NCI-H187 (cell line): ENCODE data around the gene NDEL1.
A peak's percentile ranks its signal among the peaks of the same experiment; 100 is the strongest.

ENCODE experiments used
- DNase-seq, 2 experiments: peaks; one replicate each; lab custom pipeline; 2025; lab: John Stamatoyannopoulos, UW

NDEL1 gene

DNA sequence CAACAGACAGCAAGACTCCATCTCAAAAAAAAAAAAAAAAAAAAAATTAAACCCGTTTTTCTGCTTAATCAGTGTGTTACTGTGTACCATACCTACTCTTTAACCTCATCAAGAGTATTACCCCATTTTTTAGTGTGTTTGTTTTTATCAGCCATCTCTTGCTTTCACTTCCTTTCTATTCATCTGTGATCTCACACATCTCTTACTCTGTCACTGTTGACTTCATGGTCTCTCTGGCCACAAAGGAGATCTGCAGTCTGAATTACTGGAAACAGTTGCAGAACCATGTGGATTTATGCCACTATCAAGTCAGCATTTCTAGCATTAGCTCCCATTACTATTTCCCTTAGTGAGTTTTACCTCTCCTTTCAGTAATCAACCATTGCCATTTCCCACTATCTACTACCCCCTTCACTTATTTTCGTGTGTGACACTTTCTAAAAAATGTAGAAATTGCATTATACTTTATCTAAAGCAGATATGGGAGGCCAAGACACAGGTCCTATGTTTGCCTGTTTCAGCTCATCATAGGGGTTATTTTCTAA is 20.1 kb downstream of the NDEL1 start:
- DNase-seq, result no peak

DNA sequence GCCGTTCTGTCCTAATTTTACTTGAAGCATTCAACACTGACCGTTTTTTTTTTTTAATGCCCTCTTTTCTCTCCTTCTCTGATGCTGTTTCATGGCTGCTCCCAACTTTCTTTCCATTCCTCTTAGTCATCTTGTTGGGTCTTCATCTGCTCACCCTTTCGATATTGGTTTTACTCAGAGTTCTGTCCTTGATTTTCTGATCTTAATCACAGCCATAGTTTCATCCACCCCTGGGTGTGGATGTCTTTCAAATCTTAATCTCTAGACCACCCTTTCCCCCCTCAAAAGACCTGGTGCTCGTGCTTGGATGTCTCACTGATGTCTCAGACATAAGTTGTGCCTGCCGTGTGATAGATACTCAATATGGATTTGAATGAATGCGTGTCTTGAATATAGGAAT is 22.4 kb downstream of the NDEL1 start:
- no peak for DNase-seq

DNA sequence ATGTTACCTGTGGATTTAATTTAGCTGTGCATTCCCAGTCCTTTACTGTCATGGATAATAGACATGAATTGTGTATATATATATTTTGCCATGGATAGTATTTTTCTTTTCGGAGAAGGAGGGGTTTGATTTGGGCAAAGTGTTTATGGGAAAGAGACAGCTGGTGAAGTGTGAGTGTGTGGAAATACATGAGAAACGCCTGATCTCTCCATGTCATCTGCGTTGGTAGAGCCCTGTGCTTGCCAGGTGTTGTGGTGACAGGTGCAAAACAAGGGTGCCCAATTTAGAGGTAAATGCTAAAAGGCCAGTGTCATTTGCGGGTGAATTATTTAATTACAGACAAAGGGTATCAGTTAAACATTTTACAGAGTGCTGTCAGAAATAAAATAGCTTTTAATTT is 23.4 kb downstream of the NDEL1 start:
- peak in 1 of 2 experiments; percentile 24 for DNase-seq

DNA sequence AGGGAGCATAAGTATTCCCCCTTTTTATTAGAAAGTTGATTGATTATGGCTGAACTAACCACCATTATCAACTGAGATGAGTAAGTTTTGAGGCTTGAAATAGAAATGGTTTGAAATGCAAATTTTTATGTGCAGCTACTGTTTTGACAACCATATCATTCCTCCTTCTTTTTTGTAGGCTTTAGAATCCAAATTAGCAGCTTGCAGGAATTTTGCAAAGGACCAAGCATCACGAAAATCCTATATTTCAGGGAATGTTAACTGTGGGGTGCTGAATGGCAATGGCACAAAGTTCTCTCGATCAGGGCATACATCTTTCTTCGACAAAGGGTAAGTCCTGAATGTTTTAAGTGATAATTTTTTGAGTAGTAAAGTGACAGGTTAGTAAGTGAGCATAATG is 24.1 kb downstream of the NDEL1 start:
- DNase-seq, result no peak

DNA sequence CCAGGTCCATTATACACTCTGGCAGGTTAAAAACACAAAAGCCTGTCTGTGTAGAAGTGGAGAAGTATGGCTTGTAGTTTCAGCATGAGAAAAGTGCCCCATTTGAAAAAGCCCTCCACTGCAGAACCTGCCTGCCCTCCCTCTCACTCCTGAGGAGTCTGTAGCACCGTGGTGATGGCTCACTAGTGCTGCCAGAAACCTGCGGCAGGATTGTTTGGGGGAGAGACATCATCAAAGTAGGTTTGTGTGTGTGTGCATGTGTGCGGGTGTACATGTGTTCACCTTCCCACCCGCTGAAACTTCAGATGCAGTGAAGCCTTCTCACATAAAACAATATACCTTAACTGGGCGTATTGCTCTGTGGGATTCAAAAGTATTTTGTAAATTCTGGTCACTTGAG is 26.9 kb downstream of the NDEL1 start:
- no peak for DNase-seq

DNA sequence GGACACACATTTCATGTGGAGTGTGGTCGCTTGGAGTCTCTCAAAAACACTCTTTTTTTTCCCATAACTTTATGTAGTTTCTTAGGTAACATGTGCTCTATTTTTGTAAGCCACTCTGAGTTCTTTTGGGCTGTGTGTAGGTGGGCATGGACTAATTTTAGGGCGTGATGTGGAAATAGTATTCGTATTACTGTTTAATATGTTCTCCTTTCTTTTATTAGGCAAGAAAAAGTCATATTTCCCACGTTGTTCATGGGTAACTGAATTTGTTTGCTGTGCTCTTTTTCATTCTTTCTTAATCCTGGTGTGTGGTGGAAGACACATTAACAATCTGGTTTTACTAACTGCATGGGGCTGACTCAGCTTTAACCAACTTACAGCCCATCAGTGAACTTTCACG is 27.4 kb downstream of the NDEL1 start:
- no peak for DNase-seq

DNA sequence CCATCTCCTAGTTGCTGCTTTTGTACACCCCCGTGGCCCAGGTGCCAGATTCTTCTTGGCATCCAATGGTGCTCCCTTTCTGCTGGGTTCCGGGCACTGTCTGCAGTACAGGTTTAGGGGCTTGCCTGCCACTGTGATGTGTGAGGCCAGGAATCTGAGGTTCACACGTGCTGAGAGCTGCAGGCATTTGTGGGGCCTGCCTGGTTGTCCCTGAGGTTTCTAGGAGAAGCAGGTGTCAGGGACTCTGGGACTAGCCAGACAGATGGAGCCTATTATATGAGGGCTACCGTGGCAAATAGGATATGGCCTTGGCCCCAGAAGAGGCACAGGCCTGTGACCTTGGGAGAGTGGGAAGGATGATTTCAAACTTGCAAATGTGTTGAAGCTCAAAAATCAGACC is 29.3 kb downstream of the NDEL1 start:
- no peak for DNase-seq

DNA sequence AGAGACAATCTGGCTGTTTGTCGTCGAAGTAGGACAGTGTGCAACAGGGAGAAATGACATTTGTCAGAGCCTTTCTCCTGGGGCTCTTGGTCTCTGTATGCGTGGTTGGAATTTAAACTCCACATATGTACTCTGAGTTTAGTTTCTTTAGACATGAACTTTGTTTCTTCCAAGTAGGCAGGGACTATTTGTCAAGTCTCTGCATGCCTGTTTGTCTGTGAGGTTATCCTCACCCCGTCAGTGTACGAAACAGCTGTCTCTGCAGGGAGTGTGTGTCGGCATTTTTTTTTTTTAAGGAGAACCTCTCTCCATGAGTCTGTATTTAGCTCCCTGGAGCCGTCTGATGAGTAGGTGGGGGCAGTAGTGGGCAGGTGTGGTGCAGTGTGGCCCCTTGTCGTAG is 29.7 kb downstream of the NDEL1 start:
- no peak for DNase-seq

DNA sequence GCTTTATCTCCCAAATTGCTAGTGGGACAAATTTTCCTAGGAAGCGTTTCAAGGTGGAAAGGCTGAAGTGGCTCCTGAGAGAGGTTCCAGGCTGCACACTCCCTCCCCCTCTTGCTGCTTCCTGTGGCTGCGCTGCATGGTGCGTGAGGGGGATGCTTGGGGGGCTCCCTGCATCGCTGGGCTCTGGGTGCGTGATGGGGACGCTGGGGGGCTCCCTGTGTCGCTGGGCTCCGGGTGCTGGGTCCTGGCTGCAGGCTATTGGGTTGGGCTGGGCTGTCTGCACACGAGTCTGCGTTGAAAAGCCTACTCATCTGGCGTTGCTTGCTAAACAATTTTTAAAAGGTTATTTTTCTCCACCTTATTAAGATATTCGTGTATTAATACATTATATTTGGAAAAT is 30.1 kb downstream of the NDEL1 start:
- no peak for DNase-seq

DNA sequence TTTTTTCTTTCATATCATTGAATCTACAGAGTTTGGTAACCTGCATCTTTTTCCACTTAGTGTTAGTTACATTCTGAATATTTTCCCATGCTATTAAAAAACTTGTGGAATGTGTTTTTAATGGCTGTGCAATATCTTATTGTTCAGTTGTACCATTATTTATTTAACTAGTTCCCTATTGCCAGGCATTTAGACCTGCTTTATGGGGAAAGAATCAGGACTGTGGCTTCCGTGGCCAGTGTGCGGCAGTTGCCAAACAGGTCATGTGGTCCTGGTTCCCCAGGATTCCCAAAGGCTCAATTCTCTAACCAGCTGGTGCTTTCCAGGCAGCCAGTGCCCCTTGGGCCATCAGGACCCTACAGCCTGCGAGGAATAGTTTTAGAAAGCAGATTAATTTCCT is 30.8 kb downstream of the NDEL1 start:
- no peak for DNase-seq

DNA sequence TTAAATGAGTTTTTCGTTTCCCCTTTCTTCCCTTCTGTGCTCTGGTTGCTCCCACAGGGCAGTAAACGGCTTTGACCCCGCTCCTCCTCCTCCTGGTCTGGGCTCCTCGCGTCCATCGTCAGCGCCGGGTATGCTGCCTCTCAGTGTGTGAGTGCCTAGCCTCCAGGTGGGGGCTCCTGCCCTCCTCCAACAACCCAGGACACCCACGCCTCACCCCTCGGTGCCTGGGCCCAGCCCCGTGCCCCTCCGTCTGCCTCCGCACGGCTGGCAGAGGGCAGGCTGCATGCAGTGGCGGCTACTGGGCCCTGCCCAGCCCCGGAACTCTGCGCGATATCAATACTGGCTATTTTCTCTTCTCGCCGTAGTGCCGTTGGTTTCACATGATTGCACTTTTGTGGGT is 31.2 kb downstream of the NDEL1 start:
- no peak for DNase-seq

DNA sequence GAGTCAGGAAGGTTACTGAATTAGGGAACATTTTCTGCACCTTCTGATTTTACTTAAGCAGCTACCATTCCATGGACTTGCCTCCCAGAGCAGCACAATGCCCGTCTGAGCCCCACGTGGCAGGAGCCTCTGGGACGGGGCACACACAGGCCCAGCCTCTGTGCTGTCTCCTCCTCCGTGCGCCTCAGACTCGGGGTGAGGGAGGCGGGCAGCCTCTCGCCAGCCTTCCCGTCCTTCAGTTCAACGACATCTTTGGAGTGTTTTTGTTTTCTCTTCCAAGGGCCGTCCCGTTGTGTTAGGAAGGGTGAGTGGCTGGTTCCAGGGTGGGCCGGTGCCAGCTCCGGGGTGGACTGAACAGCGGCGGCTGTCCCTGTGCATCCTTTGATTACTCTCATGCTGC is 31.8 kb downstream of the NDEL1 start:
- no peak for DNase-seq

DNA sequence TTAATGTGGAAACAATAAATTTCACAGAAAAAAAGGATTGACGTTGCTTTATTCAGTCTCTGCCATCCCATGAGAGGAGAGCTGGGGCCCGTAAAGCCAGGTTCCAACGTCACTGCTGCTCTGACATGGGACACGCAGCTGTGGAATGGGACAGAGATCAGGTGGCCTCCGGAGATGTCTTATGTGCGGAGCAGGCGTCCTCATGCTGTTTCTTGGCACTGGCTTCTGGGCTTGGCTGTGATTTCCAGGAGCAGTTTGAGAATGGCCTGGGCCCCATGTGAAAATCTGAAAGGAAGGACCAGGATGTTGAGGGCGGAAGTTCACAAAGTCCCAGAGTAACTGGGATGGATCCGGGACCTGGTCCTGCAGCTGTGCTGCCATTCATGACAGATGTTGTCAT is 32.4 kb downstream of the NDEL1 start:
- DNase-seq, result no peak

DNA sequence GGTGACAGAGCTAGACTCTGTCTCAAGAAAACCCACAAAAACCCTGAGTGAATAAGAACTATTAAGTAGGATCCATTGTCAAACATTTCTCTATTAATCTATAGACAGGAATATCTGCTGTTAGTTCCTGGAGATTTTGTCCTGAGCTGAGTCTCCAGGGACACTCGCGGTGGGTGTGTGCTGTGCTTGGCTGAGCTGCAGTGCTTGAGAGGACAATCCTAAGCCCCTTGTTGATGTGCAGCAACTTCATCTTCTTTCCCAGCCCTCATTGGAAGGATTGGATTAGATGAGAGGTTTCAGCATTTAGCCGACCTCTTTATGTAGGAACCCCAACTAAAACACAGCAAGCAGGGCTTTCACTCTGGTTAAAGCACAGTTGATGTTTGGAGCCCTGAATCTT is 33.3 kb downstream of the NDEL1 start:
- no peak for DNase-seq

DNA sequence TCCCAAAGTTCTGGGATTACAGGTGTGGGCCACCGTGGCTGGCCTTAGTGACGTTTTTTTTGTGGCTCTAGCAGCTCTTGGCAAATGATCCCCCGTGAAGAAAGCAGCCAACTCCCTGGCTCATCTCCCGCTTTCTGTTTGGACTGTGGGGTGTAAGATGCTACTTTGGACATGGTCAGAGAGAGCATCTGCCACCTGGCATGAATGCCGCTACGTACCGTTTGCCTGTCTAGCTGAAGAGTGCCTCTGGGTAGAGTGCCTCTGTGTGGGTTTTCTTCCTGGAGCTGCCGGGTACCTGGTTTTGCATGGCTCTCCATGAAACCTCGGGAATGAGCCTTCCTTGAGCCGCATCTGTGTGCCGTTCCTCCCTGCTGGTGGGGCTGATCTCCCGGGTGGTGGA is 34.3 kb downstream of the NDEL1 start:
- no peak for DNase-seq

DNA sequence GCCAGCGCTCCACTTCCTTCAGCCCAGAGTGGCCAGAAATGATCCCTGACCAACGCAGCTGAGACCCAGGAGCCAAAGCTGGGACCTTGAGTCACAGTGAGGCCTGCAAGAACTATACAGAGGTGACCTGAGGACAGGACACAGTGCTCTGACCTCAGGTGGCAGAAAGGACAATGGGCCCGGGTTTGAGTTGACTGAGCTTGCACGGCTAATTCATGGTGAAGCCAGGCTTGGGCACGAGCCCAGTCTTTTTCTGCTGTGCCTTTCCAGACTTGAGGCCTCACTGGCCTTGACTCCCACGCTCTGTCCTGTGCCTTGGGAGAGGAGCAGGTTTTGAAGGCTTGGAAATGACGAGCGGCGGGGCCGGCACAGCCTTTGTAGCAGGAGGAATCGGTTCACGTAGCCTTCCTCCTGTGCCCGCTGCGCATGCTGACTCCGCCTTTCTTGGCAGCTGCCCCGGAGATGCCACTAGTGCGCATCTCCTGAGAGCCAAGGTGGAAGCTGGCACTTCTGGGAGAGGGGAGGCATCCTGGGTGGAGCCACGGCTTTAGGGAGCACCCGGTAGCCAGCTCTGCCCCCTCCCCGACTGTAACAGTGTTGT is 34.9 kb downstream of the NDEL1 start:
- peak; percentile 13 to 27 for DNase-seq

DNA sequence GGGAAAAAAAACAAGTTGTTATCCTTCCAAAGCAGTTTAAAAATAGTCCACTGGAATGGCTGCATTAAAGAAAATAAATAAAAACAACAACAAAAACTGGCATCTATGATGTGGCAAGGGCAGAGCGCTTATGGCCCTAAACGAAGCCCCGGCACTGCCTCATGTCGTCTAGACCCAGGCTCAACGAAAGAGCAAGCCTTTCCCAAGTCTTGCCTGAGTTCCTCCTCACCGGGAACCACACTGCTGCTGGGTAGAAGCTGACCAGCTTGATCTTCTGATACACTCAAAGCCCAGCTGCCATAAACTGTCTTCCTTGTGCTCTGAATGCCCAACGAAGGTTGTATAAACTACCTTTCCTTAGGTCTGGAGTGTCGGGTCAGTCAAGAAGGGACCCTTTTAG is 37.0 kb downstream of the NDEL1 start:
- DNase-seq, result no peak

DNA sequence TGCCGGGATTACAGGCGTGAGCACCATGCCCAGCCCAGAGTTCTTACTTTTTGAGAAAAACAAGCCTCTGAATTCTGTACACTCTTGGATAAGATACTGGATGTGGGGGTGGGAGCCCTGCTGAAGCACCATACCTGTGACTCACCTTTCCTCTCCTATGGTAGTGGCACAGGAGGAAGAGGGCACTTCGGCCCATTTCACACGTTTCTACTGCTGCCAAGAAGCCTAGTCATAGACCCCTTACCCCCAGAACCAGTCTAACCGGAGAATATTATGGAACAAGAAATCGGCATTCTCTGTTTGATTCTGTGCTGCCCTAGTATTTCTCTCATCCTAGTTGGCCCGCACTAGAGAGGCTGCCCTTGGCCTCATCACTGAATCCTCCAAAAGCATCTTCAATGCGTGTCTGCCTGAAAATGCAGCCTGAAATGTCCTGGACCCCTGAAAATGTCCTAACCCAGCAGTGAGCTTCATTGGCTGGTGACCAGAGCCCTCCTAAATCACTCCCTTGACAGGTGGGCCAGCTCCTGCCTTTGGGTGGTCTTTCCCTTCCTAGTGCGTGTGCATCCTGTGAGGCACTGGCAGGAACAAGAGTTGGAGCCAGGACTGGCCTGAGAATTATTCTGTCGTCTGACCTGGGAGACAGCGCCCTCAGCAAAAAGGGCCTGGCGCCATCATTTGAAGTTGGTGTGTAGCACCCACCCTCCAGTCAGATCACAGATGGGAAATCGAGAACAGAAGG is 37.9 kb downstream of the NDEL1 start:
- DNase-seq, result no peak

DNA sequence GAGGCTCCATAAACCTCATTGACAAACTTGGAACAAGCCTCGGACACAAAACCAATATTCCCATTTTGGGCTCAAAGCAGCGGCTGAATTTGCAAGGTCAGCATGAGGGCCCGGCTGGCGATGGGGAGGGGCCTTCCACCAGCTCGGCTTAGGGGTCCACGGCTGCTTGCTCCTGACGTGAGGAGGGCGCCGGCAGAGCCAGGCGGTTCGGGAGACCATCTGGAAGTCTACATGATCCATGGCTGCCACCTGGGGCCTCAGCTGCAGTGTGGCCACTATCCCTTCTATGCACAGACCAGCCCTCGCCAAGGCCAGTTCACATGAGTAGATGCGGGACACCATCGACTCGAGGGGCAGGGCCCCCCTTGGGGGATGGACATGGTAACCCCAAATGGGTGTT is 39.1 kb downstream of the NDEL1 start:
- no peak for DNase-seq

DNA sequence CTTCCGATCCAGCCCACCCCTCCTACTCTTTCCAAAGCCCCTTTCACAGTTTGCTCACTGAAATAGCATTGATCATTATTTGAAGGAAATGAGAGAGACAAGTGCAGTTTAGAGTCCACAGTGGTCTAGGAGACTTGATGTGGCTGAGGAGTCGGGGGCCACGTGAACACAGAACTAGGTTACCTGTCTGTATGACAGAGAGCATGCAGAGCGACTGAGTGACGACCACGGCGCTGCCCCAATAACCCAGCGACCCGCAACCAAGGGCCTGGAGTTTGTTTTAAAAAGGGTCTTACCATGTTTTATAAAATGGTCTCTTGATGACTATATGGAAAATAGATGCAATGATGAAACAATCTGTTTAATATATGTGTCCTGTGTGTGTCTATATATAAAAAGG is 39.5 kb downstream of the NDEL1 start:
- no peak for DNase-seq

DNA sequence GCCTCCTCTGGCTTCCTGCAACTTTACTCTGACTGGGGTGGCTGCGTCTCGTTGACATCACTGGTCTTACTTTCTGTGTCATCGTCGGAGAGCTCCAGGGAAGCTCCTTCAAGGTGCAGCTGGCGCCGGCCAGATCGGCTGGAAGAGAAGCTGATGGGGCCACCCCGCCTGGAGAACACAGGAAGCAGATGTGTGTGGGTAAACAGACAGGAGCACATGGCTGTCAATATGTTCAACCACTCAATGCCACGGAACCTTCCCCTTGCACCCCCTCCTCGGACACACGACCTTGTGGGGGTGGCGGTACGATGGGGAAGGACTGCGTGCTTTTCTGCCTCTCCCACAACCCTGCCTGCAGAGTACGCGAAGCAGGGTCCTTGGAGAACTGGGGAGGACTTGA is 40.1 kb downstream of the NDEL1 start:
- no peak for DNase-seq

DNA sequence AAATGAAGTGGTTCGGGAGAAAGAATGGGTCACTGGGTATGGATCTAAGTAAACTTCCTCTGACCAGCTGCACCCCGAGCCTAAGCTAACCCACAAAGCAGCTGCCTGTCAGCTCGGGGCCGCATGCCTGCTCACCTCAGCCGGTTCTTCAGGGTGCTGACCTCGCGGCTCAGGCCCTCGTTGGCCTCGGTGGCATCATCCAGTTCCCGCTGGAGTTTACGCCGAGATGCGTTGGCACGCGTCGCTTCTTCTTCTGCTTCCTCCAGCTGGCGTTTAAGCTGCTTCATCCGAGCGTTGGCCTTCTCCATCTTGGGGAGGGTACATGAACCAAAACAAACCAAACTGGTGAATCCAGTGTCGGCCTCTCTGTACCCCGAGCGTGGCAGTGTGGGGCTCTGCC is 41.1 kb downstream of the NDEL1 start:
- DNase-seq, result no peak

DNA sequence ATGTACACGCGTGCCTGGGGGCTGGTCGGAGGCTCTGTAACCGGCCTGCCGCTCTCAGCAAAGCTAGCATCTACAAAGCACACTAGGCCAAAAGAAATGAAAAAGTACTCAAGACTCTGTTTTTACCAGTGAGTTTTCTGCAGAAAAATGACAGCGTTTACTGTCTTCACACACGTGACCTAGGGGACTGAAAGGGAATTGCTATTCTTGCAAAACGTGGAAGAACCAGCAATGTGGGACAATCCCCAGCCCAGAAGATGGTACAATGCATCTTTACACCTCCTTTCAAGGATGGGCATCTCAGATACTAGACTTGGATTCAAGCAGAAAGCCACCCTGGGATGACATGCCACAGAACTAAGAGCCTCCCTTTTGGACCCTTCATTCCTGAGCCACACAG is 41.5 kb downstream of the NDEL1 start:
- no peak for DNase-seq
